Peyer's patch (tissue), 4 donors: ENCODE measurements around the gene CFHR2.

Experiments used
- POLR2A ChIP-seq, 2 donors: fragments of 450-650 bp; IDR thresholded peaks; one replicate each; pipeline ENCODE4 v1.5.1; 2017; ENCODE audit warnings: antibody characterized with exemption in 2 of 2, mild to moderate bottlenecking in 2 of 2, moderate library complexity in 2 of 2
- TF ChIP-seq, protein P1 (sequence below), 6 experiments: fragments of 450-650 bp in 4 of 6; fragments of 200-600 bp in 2 of 6; sonication (generic) in 1 of 6; IDR thresholded peaks; one replicate each; pipeline ENCODE4 v1.5.1; 2017 to 2019; ENCODE audit warnings: antibody characterized with exemption in 6 of 6, mild to moderate bottlenecking in 3 of 6, moderate library complexity in 1 of 6

DNA sequence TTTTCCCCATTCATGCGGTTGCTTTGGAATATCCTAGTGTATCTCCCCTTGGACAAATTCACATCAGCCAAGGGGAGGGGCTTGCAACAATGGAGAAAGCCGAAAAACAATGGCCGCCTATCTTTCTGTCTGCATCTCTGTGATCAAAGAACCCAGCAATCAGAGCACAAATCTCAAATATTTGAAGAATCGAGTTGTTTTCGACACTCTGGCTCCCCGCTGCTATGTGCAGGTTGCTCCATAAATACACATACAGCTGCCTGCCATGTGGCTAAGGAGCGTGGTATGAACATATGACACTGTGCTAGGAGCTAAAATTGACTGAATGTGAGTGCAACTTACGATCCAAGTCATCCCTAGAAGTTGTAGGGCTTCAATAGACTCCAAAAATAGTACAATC lies 47.2 kb upstream of the CFHR2 start:
- TF ChIP-seq, protein P1, sequence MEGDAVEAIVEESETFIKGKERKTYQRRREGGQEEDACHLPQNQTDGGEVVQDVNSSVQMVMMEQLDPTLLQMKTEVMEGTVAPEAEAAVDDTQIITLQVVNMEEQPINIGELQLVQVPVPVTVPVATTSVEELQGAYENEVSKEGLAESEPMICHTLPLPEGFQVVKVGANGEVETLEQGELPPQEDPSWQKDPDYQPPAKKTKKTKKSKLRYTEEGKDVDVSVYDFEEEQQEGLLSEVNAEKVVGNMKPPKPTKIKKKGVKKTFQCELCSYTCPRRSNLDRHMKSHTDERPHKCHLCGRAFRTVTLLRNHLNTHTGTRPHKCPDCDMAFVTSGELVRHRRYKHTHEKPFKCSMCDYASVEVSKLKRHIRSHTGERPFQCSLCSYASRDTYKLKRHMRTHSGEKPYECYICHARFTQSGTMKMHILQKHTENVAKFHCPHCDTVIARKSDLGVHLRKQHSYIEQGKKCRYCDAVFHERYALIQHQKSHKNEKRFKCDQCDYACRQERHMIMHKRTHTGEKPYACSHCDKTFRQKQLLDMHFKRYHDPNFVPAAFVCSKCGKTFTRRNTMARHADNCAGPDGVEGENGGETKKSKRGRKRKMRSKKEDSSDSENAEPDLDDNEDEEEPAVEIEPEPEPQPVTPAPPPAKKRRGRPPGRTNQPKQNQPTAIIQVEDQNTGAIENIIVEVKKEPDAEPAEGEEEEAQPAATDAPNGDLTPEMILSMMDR (IDR thresholded peaks at IDR 0.05) = no peak
- TF ChIP-seq POLR2A (IDR thresholded peaks at IDR 0.05) = no peak
